ENCODE measurements around the gene LCK. TPM values are rescaled to one million over a fixed set of nuclear protein-coding genes. Genes with fewer than 3 reads are reported as not detected.
A peak's percentile ranks its signal among the peaks of the same experiment; 100 is the strongest.

LCK gene
- total and polyA plus RNA-seq, 9 of the 15 experiments (the other 6 are each of a cell fraction or from before 2014, with no cell fraction given), result 0.04 to 0.47 (median 0.13) TPM; not detected in 6

DNA sequence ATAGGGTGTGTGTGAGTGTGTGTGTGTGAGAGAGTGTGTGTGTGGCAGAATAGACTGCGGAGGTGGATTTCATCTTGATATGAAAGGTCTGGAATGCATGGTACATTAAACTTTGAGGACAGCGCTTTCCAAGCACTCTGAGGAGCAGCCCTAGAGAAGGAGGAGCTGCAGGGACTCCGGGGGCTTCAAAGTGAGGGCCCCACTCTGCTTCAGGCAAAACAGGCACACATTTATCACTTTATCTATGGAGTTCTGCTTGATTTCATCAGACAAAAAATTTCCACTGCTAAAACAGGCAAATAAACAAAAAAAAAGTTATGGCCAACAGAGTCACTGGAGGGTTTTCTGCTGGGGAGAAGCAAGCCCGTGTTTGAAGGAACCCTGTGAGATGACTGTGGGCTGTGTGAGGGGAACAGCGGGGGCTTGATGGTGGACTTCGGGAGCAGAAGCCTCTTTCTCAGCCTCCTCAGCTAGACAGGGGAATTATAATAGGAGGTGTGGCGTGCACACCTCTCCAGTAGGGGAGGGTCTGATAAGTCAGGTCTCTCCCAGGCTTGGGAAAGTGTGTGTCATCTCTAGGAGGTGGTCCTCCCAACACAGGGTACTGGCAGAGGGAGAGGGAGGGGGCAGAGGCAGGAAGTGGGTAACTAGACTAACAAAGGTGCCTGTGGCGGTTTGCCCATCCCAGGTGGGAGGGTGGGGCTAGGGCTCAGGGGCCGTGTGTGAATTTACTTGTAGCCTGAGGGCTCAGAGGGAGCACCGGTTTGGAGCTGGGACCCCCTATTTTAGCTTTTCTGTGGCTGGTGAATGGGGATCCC lies 22.5 kb downstream of the LCK start:
- POLR2A ChIA-PET, result interaction anchor here (0.6 to 0.9 kb wide), 2 partner anchors 13 to 91 kb away, joined by 3 read pairs; no protein-coding TSS in a partner anchor
- Histone ChIP-seq H3K9ac (ENCODE audit: insufficient read depth in 1 of 2, low read depth in 2 of 2, low read length in 2 of 2) (no peak overlapping the region; a peak in 1 of 4 replicates), H3K9me1 (ENCODE audit: control insufficient read depth, insufficient read depth, low read length) (no peaks in the 10 kb centered on the region), H3K36me3 (ENCODE audit: control insufficient read depth, insufficient read depth, low read length) (no peaks in the 10 kb centered on the region), H2AFZ (ENCODE audit: low read depth, low read length) (0 out of 2 replicates have a peak overlapping the region, but pooled peaks have one; percentile 7), H3K27me3 (ENCODE audit: control insufficient read depth in 2 of 2, insufficient read depth in 2 of 2, low read length in 2 of 2) (peaks cover 0 to 13% of the 10 kb centered on the region in 2 experiments; a peak in 2 of 5 replicates), H3K9me3 (replicated peaks; ENCODE audit: control insufficient read depth, insufficient read depth, low read depth, low read length) (no peaks in the 10 kb centered on the region), H3K27ac (ENCODE audit: extremely low read depth, low read depth, low read length) (no peak overlapping the region), H3K4me1 (replicated peaks in 1 of 2; ENCODE audit: control insufficient read depth in 2 of 2, insufficient read depth in 2 of 2, low read length in 2 of 2) (peaks cover 8 to 34% of the 10 kb centered on the region in 2 experiments; a peak in 4 of 5 replicates), H3K4me2 (ENCODE audit: insufficient read depth, low read length) (no peak overlapping the region), H3K4me3 (no peak overlapping the region), H3K79me2 (ENCODE audit: control insufficient read depth, insufficient read depth, low read length) (no peaks in the 10 kb centered on the region), H4K20me1 (replicated peaks; ENCODE audit: control insufficient read depth, insufficient read depth, low read length) (no peaks in the 10 kb centered on the region)
- 14% methylated on average over 10 of the region's 10 CpGs for WGBS (ENCODE audit: insufficient coverage, low coverage, missing lambda C conversion rate)
- TF ChIP-seq HNRNPUL1 (IDR thresholded peaks at IDR 0.05; ENCODE audit: low read length) (no peak), BRF2 (IDR thresholded peaks at IDR 0.05; ENCODE audit: borderline replicate concordance, insufficient read depth, insufficient read length) (no peak), XRCC4 (IDR thresholded peaks at IDR 0.05; ENCODE audit: extremely low read depth, insufficient read depth, insufficient read length) (no peak), JUNB (CRISPR knock-in tag; conservative IDR thresholded peaks at IDR 0.05) (no peak), HLTF (IDR thresholded peaks at IDR 0.05) (0 out of 2 replicates have a peak, but pooled peaks have one; percentile 53), ZNF740 (CRISPR knock-in tag; IDR thresholded peaks at IDR 0.05) (no peak), ZNF740 (tag; IDR thresholded peaks at IDR 0.05) (0 out of 4 replicates have a peak, but pooled peaks of 1 of the 2 experiments have one; percentile 2), ZNF263 (CRISPR knock-in tag; IDR thresholded peaks at IDR 0.05; ENCODE audit: borderline replicate concordance) (peak; percentile 42), ZNF778 (CRISPR knock-in tag; IDR thresholded peaks at IDR 0.05) (no peak), SETDB1 (IDR thresholded peaks at IDR 0.05; ENCODE audit: low read length) (no peak), DMBX1 (CRISPR knock-in tag; IDR thresholded peaks at IDR 0.05; ENCODE audit: borderline replicate concordance) (no peak), TEAD2 (tag; IDR thresholded peaks at IDR 0.05) (0 out of 2 replicates have a peak, but pooled peaks have one; percentile 30)
- intact Hi-C loops (cut with micrococcal nuclease), result no loop called here
- DNase-seq (ENCODE audit: extremely low read depth in 1 of 4, low spot score in 3 of 4), result peak in 3 of 4 experiments; percentile 38 to 70 (median 69)
- in situ Hi-C loops (cut with MboI), result no loop called here
- FAIRE-seq, result no peak
- peak; percentile 69 for ATAC-seq
- BruUV-seq (replicated peaks), result no TSS peak
- CTCF ChIA-PET (ENCODE audit: low intra/inter-chr PET ratio), result no interaction called here

Measured in K562 (cell line).